CD4-positive, alpha-beta T cell treated with Interleukin-6 at 100 ng/mL for 8 hours (primary cell): ENCODE data around the gene CTSV.
"Not testable (repeated sequence)": the region's sequence is repeated elsewhere in the genome, so short reads cannot be mapped to it uniquely, and the experiment has no call there.

Experiments
- DNase-seq: peaks from one replicate; pipeline ENCODE4 v3.0.0-alpha.2; 2020; ENCODE audit warnings: mixed read lengths, low spot score

CTSV gene

GRCh38 chr9:97038611-97039513 lies at the start of gene CTSV:
CTSV (minus strand) TSS chr9:97039142; CDS start chr9:97038043, 1,099 bp downstream.
- DNase-seq: peak; percentile 51

DNA sequence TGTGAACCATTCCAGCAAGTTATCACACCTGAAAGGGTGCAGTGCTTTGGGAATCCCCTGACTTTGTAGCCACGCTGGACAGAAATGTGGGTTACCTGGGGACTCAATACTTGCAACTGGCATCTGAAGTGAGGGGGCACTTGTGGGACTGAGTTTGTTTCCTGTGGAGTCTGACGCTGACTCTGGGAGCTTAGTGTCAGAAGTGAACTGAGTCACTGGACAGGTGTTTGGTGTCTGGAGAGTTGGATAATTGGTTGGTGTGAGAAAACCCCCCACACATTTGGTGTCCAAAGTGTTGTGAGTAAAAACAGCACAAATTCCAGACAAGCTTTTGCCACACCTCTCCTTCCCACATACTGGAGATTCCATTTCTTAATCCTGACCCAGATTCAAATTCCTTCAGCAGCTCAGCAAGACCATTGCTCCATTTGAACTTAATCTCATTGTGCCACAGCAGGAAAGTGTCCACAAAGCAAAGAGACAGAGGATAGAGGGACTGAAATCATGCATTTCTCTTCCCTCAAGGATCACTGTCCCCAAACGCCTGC lies 48.8 kb upstream of the CTSV start:
- DNase-seq: not testable (repeated sequence)

- not testable (repeated sequence) for DNase-seq
These were observed 45.6 kb upstream of the CTSV start for GRCh38 chr9:97084562-97084991.

- DNase-seq: no peak
These were observed 39.4 kb upstream of the CTSV start for GRCh38 chr9:97078362-97078761.

- DNase-seq: no peak
These were observed 38.7 kb upstream of the CTSV start for GRCh38 chr9:97077452-97078295.

DNA sequence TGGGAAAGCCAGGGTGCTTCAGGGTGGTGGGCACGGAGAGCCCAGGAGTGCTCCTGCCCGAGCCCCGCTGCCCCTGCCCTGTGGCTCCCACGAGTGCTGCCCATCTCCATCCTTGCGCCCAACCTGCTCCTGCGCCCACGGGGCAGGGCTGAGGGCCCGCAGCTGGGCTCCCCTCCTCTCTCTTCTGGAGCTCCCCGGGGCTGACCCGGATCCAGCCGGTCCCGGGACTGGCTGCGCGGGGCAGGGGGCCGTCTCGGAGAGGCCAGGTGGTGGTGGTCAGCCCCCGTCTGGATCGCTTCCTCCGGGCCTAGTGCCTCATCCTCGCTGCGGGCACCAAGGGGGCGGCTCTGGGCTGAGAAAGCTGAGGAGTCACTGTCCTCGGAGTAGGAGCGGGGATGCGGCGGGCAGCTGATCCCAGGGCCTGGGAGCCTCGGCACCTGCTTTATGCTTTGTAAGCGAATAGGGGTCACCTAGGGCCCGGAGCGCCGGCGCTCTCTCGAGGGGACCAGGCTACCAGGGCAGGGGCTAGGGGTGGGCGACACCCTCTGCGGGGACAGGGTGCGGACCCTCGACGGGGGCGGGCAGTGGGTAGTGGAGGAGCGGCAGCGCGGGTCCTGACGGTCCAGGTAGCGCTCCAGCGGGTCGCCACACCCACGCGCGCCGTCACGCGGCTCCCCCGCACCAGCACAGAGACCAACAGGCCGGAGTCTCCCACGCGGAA lies 37.9 kb upstream of the CTSV start:
- not testable (repeated sequence) for DNase-seq

GRCh38 chr9:97076238-97076637 lies 37.3 kb upstream of the CTSV start:
- DNase-seq: no peak

- no peak for DNase-seq
These were observed 36.5 kb upstream of the CTSV start for GRCh38 chr9:97075289-97075985.

GRCh38 chr9:97073506-97073905 lies 34.6 kb upstream of the CTSV start:
- no peak for DNase-seq

GRCh38 chr9:97072285-97072776 lies 33.4 kb upstream of the CTSV start:
- no peak for DNase-seq

GRCh38 chr9:97070325-97070724 lies 31.4 kb upstream of the CTSV start:
- DNase-seq: not testable (repeated sequence)

GRCh38 chr9:97067490-97067889 lies 28.5 kb upstream of the CTSV start:
- no peak for DNase-seq

DNA sequence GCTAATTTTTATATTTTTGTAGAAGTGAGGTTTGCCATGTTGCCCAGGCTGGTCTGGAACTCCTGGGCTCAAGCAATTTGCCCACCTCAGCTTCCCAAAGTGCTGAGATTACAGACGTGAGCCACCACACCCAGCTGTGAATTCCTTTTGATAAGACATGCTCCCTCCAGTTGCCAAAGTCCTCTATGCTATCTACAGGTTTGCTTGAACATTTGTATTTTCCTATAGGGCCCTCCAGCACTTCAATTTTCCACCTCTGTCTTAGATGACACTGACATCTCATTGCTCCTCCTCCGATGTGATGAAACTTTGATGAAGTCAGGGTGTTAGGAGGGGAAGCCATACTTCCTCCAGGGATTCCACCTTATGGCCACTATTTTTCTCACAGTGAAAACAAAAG lies 25.2 kb upstream of the CTSV start:
- DNase-seq: no peak

DNA sequence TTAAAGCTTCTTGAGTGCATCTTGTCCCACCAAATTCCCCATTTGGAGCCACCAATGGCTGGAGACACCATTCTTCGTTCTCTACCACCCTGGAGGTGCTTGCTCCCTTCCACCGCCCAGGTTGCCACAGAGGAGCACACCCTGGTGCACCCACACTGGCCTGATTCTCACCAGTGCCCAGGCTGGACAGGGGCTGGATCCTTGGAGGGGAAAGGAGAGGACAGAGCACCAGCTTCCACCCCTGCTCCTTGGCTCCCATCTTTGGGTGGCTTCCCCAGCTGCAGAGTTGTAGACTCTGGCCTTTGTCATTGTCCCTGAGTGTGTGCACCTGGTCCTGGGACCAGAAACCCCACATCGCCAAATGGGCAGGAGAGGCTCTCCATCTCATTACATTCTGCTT lies 21.9 kb upstream of the CTSV start:
- no peak for DNase-seq

DNA sequence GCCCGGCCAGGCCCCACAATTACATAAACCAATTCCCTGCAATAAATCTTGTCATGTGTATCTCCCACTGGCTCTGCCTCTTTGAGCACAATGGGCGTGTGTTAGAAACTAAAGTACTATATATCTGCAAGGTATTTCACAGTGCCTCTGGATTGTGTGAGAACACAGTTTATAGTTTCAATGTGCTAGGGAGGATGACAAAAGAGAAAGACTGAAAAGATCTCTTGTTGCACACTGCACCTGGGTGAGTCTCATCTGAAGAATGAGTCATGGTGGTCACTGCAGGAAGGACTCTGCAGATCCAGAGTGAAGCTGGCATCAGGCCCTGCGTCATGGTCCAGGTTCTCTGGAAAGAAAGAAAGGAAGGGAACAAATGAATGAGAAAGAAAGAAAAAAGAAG lies 20.7 kb upstream of the CTSV start:
- DNase-seq: no peak

- DNase-seq: no peak
These were observed 18.7 kb upstream of the CTSV start for GRCh38 chr9:97057651-97058050.

- not testable (repeated sequence) for DNase-seq
These were observed 16.9 kb upstream of the CTSV start for GRCh38 chr9:97055891-97056290.

- DNase-seq: no peak
These were observed 14.8 kb upstream of the CTSV start for GRCh38 chr9:97053717-97054116.

- no peak for DNase-seq
These were observed 13.8 kb upstream of the CTSV start for GRCh38 chr9:97052735-97053134.

DNA sequence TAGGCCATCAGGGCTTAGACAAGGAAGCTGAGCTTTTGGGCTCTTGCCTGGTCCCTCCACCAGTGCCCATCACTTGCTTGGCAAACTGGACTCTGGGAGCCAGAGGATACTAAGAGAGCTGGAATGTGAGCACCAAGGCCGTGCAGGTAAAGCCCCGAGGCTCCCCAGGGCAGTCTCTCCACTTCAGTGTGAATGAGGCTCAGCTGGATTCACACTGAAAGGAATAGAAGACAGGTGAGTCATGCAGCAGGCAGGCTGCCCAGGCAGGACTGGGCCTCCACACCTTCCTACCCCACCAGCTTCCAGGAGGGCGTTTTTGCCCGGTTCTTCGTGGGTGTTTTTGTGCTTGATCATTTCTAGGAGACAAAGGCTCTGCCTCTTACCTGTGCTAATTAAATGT lies 7.3 kb upstream of the CTSV start:
- DNase-seq: no peak

DNA sequence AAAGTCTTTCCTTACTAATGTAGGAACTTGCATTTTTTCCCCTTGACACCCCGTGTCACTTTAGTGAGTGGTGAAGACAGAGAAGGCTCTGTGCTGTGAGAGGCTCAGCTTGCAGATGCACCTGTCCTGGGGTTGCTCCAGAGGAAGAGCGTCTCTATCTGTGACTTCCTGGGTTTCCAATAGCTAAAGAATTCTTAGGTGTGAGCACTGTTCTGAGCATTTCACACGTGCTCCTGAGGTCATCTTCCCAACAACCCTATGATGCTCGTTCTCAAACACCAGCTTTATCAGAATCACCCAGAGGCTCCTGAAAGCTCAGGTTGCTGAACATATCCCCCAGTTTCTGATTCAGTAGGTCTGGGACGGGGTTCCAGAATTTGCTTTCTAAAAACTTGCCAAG lies 6.4 kb upstream of the CTSV start:
- no peak for DNase-seq
